ENCODE measurements around the gene ROGDI. TPM values are rescaled to one million over a fixed set of nuclear protein-coding genes. Genes with fewer than 3 reads are reported as not detected.

ROGDI gene
- total and polyA plus RNA-seq, 5 donors from 2014 or later: 4.6 to 15.9 (median 7.1) TPM

- Mint-ChIP-seq H3K27me3 (no peaks in the 10 kb centered on the region), H3K4me1 (peaks cover 0 to 14% (median 1%) of the 10 kb centered on the region in 4 donors), H3K36me3 (no peaks in the 10 kb centered on the region), H3K27ac (no peak overlapping the region), H3K9me3 (no peaks in the 10 kb centered on the region), H3K4me3 (no peak overlapping the region)
- Histone ChIP-seq H3K4me3 (ENCODE audit: low read depth, low read length) (no peak overlapping the region), H3K36me3 (ENCODE audit: control insufficient read depth, insufficient read depth, low read length) (no peaks in the 10 kb centered on the region), H3K27me3 (ENCODE audit: control insufficient read depth, insufficient read depth, low read length) (no peaks in the 10 kb centered on the region), H3K4me1 (ENCODE audit: control insufficient read depth, insufficient read depth, low read length, poor library complexity, severe bottlenecking) (peaks cover 12% of the 10 kb centered on the region), H3K27ac (ENCODE audit: insufficient read depth, low read length, poor library complexity, severe bottlenecking) (no peak overlapping the region), H3K9me3 (ENCODE audit: control insufficient read depth in 2 of 2, low read length in 2 of 2) (no peaks in the 10 kb centered on the region)
- DNase-seq: no peak
- no peak for ATAC-seq (ENCODE audit: low read depth in 2 of 2)
Measured at GRCh38 chr16:4796982-4797804, 5.2 kb downstream of the ROGDI start.

- H3K4me3 Mint-ChIP-seq: no peak overlapping the region
- no peaks in the 10 kb centered on the region for H3K9me3 Mint-ChIP-seq
- H3K27me3 ChIP-seq (ENCODE audit: control insufficient read depth, insufficient read depth, low read length): no peaks in the 10 kb centered on the region
- no peak for ATAC-seq (ENCODE audit: low read depth in 2 of 2)
- no peak overlapping the region for H3K27ac ChIP-seq (ENCODE audit: insufficient read depth, low read length, poor library complexity, severe bottlenecking)
- no peaks in the 10 kb centered on the region for H3K36me3 ChIP-seq (ENCODE audit: control insufficient read depth, insufficient read depth, low read length)
- peaks cover under 1% of the 10 kb centered on the region for H3K4me1 ChIP-seq (ENCODE audit: control insufficient read depth, insufficient read depth, low read length, poor library complexity, severe bottlenecking)
- H3K4me3 ChIP-seq (ENCODE audit: low read depth, low read length): no peak overlapping the region
- H3K9me3 ChIP-seq (ENCODE audit: control insufficient read depth in 2 of 2, low read length in 2 of 2): no peaks in the 10 kb centered on the region
- H3K36me3 Mint-ChIP-seq: no peaks in the 10 kb centered on the region
- H3K27me3 Mint-ChIP-seq: no peaks in the 10 kb centered on the region
- peak overlapping the region in 1 of 3 donors; percentile 20 for H3K27ac Mint-ChIP-seq
- peaks cover 0 to 7% (median 1%) of the 10 kb centered on the region in 4 donors for H3K4me1 Mint-ChIP-seq
- no peak for DNase-seq
Measured at GRCh38 chr16:4795828-4796572, 6.4 kb downstream of the ROGDI start.

- Histone ChIP-seq H3K27ac (ENCODE audit: insufficient read depth, low read length, poor library complexity, severe bottlenecking) (no peak within 1 kb of the TSS), H3K9me3 (ENCODE audit: control insufficient read depth in 2 of 2, low read length in 2 of 2) (no peaks in the 10 kb centered on the region), H3K4me1 (ENCODE audit: control insufficient read depth, insufficient read depth, low read length, poor library complexity, severe bottlenecking) (no peaks in the 10 kb centered on the region), H3K36me3 (ENCODE audit: control insufficient read depth, insufficient read depth, low read length) (no peaks in the 10 kb centered on the region), H3K4me3 (ENCODE audit: low read depth, low read length) (no peak within 1 kb of the TSS), H3K27me3 (ENCODE audit: control insufficient read depth, insufficient read depth, low read length) (no peaks in the 10 kb centered on the region)
- Mint-ChIP-seq H3K27me3 (no peaks in the 10 kb centered on the region), H3K9me3 (no peaks in the 10 kb centered on the region), H3K4me1 (peaks cover 0 to 1% (median 0%) of the 10 kb centered on the region in 4 donors), H3K27ac (peak within 1 kb of the TSS in 1 of 3 donors; percentile 20), H3K4me3 (no peak within 1 kb of the TSS), H3K36me3 (no peaks in the 10 kb centered on the region)
- DNase-seq: no peak
- no peak for ATAC-seq (ENCODE audit: low read depth in 2 of 2)
Measured at GRCh38 chr16:4795181-4795827, 7.1 kb downstream of the ROGDI start, which contains the start of gene SMIM22. SMIM22 (plus strand) TSS chr16:4795369; CDS start chr16:4795735, 366 bp downstream.

GRCh38 chr16:4792951-4793513 is 9.4 kb downstream of the ROGDI start:
- DNase-seq: no peak
- no peaks in the 10 kb centered on the region for H3K4me1 Mint-ChIP-seq
- no peak for ATAC-seq (ENCODE audit: low read depth in 2 of 2)
- H3K9me3 Mint-ChIP-seq: no peaks in the 10 kb centered on the region
- no peak overlapping the region for H3K4me3 ChIP-seq (ENCODE audit: low read depth, low read length)
- no peak overlapping the region for H3K4me3 Mint-ChIP-seq
- H3K27ac Mint-ChIP-seq: no peak overlapping the region
- H3K27me3 ChIP-seq (ENCODE audit: control insufficient read depth, insufficient read depth, low read length): no peaks in the 10 kb centered on the region
- no peaks in the 10 kb centered on the region for H3K36me3 ChIP-seq (ENCODE audit: control insufficient read depth, insufficient read depth, low read length)
- H3K27me3 Mint-ChIP-seq: no peaks in the 10 kb centered on the region
- H3K9me3 ChIP-seq (ENCODE audit: control insufficient read depth in 2 of 2, low read length in 2 of 2): no peaks in the 10 kb centered on the region
- no peaks in the 10 kb centered on the region for H3K36me3 Mint-ChIP-seq
- no peaks in the 10 kb centered on the region for H3K4me1 ChIP-seq (ENCODE audit: control insufficient read depth, insufficient read depth, low read length, poor library complexity, severe bottlenecking)
- H3K27ac ChIP-seq (ENCODE audit: insufficient read depth, low read length, poor library complexity, severe bottlenecking): no peak overlapping the region

- H3K27ac ChIP-seq (ENCODE audit: insufficient read depth, low read length, poor library complexity, severe bottlenecking): no peak overlapping the region
- Mint-ChIP-seq H3K27ac (no peak overlapping the region), H3K4me1 (no peaks in the 10 kb centered on the region), H3K4me3 (peak overlapping the region in 1 of 4 donors; percentile 15), H3K9me3 (no peaks in the 10 kb centered on the region), H3K27me3 (no peaks in the 10 kb centered on the region), H3K36me3 (no peaks in the 10 kb centered on the region)
- H3K36me3 ChIP-seq (ENCODE audit: control insufficient read depth, insufficient read depth, low read length): no peaks in the 10 kb centered on the region
- ATAC-seq (ENCODE audit: low read depth in 2 of 2): no peak
- H3K4me1 ChIP-seq (ENCODE audit: control insufficient read depth, insufficient read depth, low read length, poor library complexity, severe bottlenecking): no peaks in the 10 kb centered on the region
- H3K9me3 ChIP-seq (ENCODE audit: control insufficient read depth in 2 of 2, low read length in 2 of 2): no peaks in the 10 kb centered on the region
- no peaks in the 10 kb centered on the region for H3K27me3 ChIP-seq (ENCODE audit: control insufficient read depth, insufficient read depth, low read length)
- DNase-seq: no peak
- H3K4me3 ChIP-seq (ENCODE audit: low read depth, low read length): no peak overlapping the region
Measured at GRCh38 chr16:4790871-4791270, 11.6 kb downstream of the ROGDI start.

GRCh38 chr16:4790261-4790660 is 12.2 kb downstream of the ROGDI start:
- DNase-seq (no peak), ATAC-seq (ENCODE audit: low read depth in 2 of 2) (no peak)
- Histone ChIP-seq H3K36me3 (ENCODE audit: control insufficient read depth, insufficient read depth, low read length) (no peaks in the 10 kb centered on the region), H3K9me3 (ENCODE audit: control insufficient read depth in 2 of 2, low read length in 2 of 2) (no peaks in the 10 kb centered on the region), H3K27ac (ENCODE audit: insufficient read depth, low read length, poor library complexity, severe bottlenecking) (no peak overlapping the region), H3K4me3 (ENCODE audit: low read depth, low read length) (no peak overlapping the region), H3K27me3 (ENCODE audit: control insufficient read depth, insufficient read depth, low read length) (no peaks in the 10 kb centered on the region), H3K4me1 (ENCODE audit: control insufficient read depth, insufficient read depth, low read length, poor library complexity, severe bottlenecking) (no peaks in the 10 kb centered on the region)
- no peak overlapping the region for H3K27ac Mint-ChIP-seq
- no peaks in the 10 kb centered on the region for H3K9me3 Mint-ChIP-seq
- no peak overlapping the region for H3K4me3 Mint-ChIP-seq
- no peaks in the 10 kb centered on the region for H3K4me1 Mint-ChIP-seq
- H3K36me3 Mint-ChIP-seq: no peaks in the 10 kb centered on the region
- H3K27me3 Mint-ChIP-seq: no peaks in the 10 kb centered on the region

- H3K36me3 ChIP-seq (ENCODE audit: control insufficient read depth, insufficient read depth, low read length): no peaks in the 10 kb centered on the region
- DNase-seq (no peak), ATAC-seq (ENCODE audit: low read depth in 2 of 2) (no peak)
- Mint-ChIP-seq H3K27me3 (no peaks in the 10 kb centered on the region), H3K4me3 (no peak overlapping the region), H3K4me1 (no peaks in the 10 kb centered on the region), H3K36me3 (no peaks in the 10 kb centered on the region), H3K9me3 (no peaks in the 10 kb centered on the region), H3K27ac (peak overlapping the region in 2 of 3 donors; percentile 59 to 95)
- H3K4me1 ChIP-seq (ENCODE audit: control insufficient read depth, insufficient read depth, low read length, poor library complexity, severe bottlenecking): no peaks in the 10 kb centered on the region
- no peaks in the 10 kb centered on the region for H3K9me3 ChIP-seq (ENCODE audit: control insufficient read depth in 2 of 2, low read length in 2 of 2)
- no peak overlapping the region for H3K27ac ChIP-seq (ENCODE audit: insufficient read depth, low read length, poor library complexity, severe bottlenecking)
- H3K27me3 ChIP-seq (ENCODE audit: control insufficient read depth, insufficient read depth, low read length): no peaks in the 10 kb centered on the region
- H3K4me3 ChIP-seq (ENCODE audit: low read depth, low read length): no peak overlapping the region
Measured at GRCh38 chr16:4788910-4789309, 13.5 kb downstream of the ROGDI start.

Measured in CD4-positive, CD25-positive, alpha-beta regulatory T cell (primary cell).